ENCODE results near the gene GP1BB. TPM values are rescaled to one million over a fixed set of nuclear protein-coding genes. Genes with fewer than 3 reads are reported as not detected.

GP1BB gene
- total RNA-seq, 3 donors from 2014 or later (not counting 1 experiment from before 2014, with no cell fraction given), result 0.39 to 7.8 (median 4.2) TPM

DNA sequence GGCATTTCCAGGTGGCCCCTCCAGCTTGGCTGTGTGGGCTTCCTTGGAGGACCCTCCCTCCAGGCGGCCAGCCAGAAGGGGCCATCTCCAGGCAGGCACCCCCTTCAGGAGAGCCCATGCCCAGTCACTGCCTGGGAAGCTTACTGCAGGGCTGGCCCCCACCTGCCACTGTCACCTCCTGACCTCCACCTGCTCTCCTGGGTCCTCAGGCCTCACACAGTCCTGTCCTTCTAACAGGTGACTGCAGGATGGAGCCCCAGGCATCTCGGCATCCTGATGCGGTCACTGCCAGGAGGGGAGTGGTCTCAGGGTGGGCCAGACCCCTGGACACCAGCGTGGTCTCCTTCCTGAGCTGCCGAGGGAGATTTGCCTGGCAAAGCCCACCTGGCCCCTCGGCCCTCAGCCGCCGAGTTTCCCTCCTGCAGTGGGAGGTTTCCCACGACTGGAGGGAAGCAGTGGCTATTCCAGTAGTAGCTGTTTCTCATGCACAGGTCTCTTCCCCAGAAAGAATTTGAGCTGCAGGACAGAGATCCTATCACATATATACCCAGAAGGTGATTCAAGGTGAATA, 50.2 kb downstream of the GP1BB start:
- H3K36me3 Mint-ChIP-seq, result no peaks in the 10 kb centered on the region
- no peak overlapping the region for H3K4me3 Mint-ChIP-seq
- Histone ChIP-seq H3K4me1 (ENCODE audit: control insufficient read depth, insufficient read depth, low read length) (peaks cover 16% of the 10 kb centered on the region), H3K9me3 (ENCODE audit: control insufficient read depth, insufficient read depth, low read length) (no peaks in the 10 kb centered on the region), H3K4me3 (ENCODE audit: low read length) (no peak overlapping the region), H3K27ac (ENCODE audit: low read length) (no peak overlapping the region), H3K27me3 (ENCODE audit: control insufficient read depth, insufficient read depth, low read length) (peaks cover 2% of the 10 kb centered on the region), H3K36me3 (ENCODE audit: control insufficient read depth, insufficient read depth, low read length) (no peaks in the 10 kb centered on the region)
- WGBS (ENCODE audit: insufficient coverage), result 84% methylated on average over 9 of the region's 9 CpGs
- no peak overlapping the region for H3K27ac Mint-ChIP-seq
- intact Hi-C loops (cut with micrococcal nuclease), result no loop called here
- H3K27me3 Mint-ChIP-seq (ENCODE audit: low read depth in 2 of 2), result peaks cover 0 to 20% of the 10 kb centered on the region in 2 donors
- no peak for DNase-seq
- TF ChIP-seq, protein P1, sequence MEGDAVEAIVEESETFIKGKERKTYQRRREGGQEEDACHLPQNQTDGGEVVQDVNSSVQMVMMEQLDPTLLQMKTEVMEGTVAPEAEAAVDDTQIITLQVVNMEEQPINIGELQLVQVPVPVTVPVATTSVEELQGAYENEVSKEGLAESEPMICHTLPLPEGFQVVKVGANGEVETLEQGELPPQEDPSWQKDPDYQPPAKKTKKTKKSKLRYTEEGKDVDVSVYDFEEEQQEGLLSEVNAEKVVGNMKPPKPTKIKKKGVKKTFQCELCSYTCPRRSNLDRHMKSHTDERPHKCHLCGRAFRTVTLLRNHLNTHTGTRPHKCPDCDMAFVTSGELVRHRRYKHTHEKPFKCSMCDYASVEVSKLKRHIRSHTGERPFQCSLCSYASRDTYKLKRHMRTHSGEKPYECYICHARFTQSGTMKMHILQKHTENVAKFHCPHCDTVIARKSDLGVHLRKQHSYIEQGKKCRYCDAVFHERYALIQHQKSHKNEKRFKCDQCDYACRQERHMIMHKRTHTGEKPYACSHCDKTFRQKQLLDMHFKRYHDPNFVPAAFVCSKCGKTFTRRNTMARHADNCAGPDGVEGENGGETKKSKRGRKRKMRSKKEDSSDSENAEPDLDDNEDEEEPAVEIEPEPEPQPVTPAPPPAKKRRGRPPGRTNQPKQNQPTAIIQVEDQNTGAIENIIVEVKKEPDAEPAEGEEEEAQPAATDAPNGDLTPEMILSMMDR (IDR thresholded peaks at IDR 0.05), result no peak
- peaks cover 6 to 15% of the 10 kb centered on the region in 2 donors for H3K4me1 Mint-ChIP-seq
- H3K9me3 Mint-ChIP-seq, result no peaks in the 10 kb centered on the region
- no peak for ATAC-seq

Other genes with a start within 250 kb of the GP1BB start
- gene UFD1, start 244.3 kb upstream of the GP1BB start, total RNA-seq, result 100 to 1,000 TPM in 1 of 3 donors, 10 to 100 TPM in 2; 73.8 to 101 (median 77.8) TPM
- 1 to 10 TPM; 1.6 to 4.8 (median 3.3) TPM for gene CDC45, start 243.6 kb upstream of the GP1BB start, total RNA-seq
- gene CLDN5, start 199.1 kb upstream of the GP1BB start, total RNA-seq, result 1 to 10 TPM in 2 of 3 donors, not detected in 1; 1.3 to 1.7 TPM
- gene SEPTIN5, start 9.0 kb upstream of the GP1BB start, total RNA-seq, result 1 to 10 TPM in 2 of 3 donors, under 1 TPM in 1; 0.52 to 4.5 (median 1.9) TPM
- gene TBX1, start 37.2 kb downstream of the GP1BB start, total RNA-seq, result 1 to 10 TPM; 2.0 to 4.6 (median 3.2) TPM
- 1 to 10 TPM; 5.1 to 5.3 (median 5.3) TPM for gene GNB1L, start 131.3 kb downstream of the GP1BB start, total RNA-seq
- 10 to 100 TPM in 2 of 3 donors, 1 to 10 TPM in 1; 6.4 to 12.5 (median 11.7) TPM for gene RTL10, start 131.3 kb downstream of the GP1BB start, total RNA-seq
- 10 to 100 TPM; 37.5 to 56.2 (median 38.2) TPM for gene COMT, start 218.2 kb downstream of the GP1BB start, total RNA-seq
- gene TXNRD2, start 218.3 kb downstream of the GP1BB start, total RNA-seq, result 10 to 100 TPM; 23.5 to 37.3 (median 24.4) TPM